SKM-1 treated with dmso at 0.1 percent for 144 hours (cell line): Measurements from ENCODE around the gene ZBED1.
"Not testable (repeated sequence)": the region's sequence is repeated elsewhere in the genome, so short reads cannot be mapped to it uniquely, and the experiment has no call there.

Experiments
- DNase-seq: peaks from one replicate; lab custom pipeline; 2025; ENCODE audit not compliant: unreplicated experiment; lab: John Stamatoyannopoulos, UW

Gene ZBED1

GRCh38 chrX:2520539-2520938 lies 19.8 kb upstream of the ZBED1 start:
- no peak for DNase-seq

- not testable (repeated sequence) for DNase-seq
Observed at GRCh38 chrX:2519638-2520037, 18.9 kb upstream of the ZBED1 start.

- no peak for DNase-seq
Observed at GRCh38 chrX:2517055-2517454, 16.3 kb upstream of the ZBED1 start.

- no peak for DNase-seq
Observed at GRCh38 chrX:2516623-2517022, 15.8 kb upstream of the ZBED1 start.

- no peak for DNase-seq
Observed at GRCh38 chrX:2514131-2514530, 13.4 kb upstream of the ZBED1 start.

- DNase-seq = no peak
Observed at GRCh38 chrX:2513121-2513664, 12.4 kb upstream of the ZBED1 start.

- no peak for DNase-seq
Observed at GRCh38 chrX:2512501-2512900, 11.7 kb upstream of the ZBED1 start.

GRCh38 chrX:2511326-2511725 lies 10.6 kb upstream of the ZBED1 start:
- no peak for DNase-seq

GRCh38 chrX:2508648-2509335 lies 8.0 kb upstream of the ZBED1 start:
- no peak for DNase-seq

GRCh38 chrX:2507904-2508627 lies 7.3 kb upstream of the ZBED1 start:
- DNase-seq = no peak

- no peak for DNase-seq
Observed at GRCh38 chrX:2507196-2507595, 6.4 kb upstream of the ZBED1 start.

GRCh38 chrX:2505341-2505740 lies 4.6 kb upstream of the ZBED1 start:
- not testable (repeated sequence) for DNase-seq

GRCh38 chrX:2504706-2505332 lies 4.0 kb upstream of the ZBED1 start:
- no peak for DNase-seq

GRCh38 chrX:2503591-2504500 lies 3.1 kb upstream of the ZBED1 start:
- DNase-seq = no peak

GRCh38 chrX:2502668-2503519 lies 2.1 kb upstream of the ZBED1 start:
- DNase-seq = no peak

GRCh38 chrX:2502120-2502667 lies 1.4 kb upstream of the ZBED1 start:
- DNase-seq = no peak

- DNase-seq = no peak
Observed at GRCh38 chrX:2501559-2502102, 855 bp upstream of the ZBED1 start.

GRCh38 chrX:2500091-2500802 lies 529 bp downstream of the ZBED1 start:
- DNase-seq = no peak

GRCh38 chrX:2499507-2499906 lies 1.3 kb downstream of the ZBED1 start:
- DNase-seq = no peak
